Endothelial cell of umbilical vein (primary cell): ENCODE results near the gene MESP1. TPM values are rescaled to one million over a fixed set of nuclear protein-coding genes. Genes with fewer than 3 reads are reported as not detected.

Experiments
- BruUV-seq: library from RNA; stranded (reverse); fragments of 400-500 nt; replicated peaks from 2 replicates; lab custom pipeline; 2021; lab: Mats Ljungman, UMichigan
- CTCF ChIA-PET: fragments of 300-600, 350-600 bp; sonication (Branson Sonifier 250); formaldehyde crosslinking; loops from one replicate; lab custom pipeline; 2021; ENCODE audit warnings: antibody characterized with exemption, inconsistent platforms; lab: Charles Lee
- POLR2A ChIA-PET: fragments of 300-600, 350-600 bp; sonication (Branson Sonifier 250); formaldehyde crosslinking; loops from one replicate; lab custom pipeline; 2021; ENCODE audit warnings: antibody characterized with exemption, inconsistent platforms; lab: Charles Lee
- DNase-seq: peaks from one replicate; pipeline ENCODE4 v3.0.0-alpha.2; 2011; ENCODE audit warnings: low read depth, low spot score
- FAIRE-seq: peaks from 2 replicates; lab custom pipeline; 2011; peaks lifted over from hg19 to GRCh38; lab: Jason Lieb, UNC
- H2AFZ ChIP-seq: 2 replicates; pipeline ENCODE4 v1.6.0; 2012; ENCODE audit warnings: low read depth, low read length, control low read depth, inconsistent platforms
- H3K27ac ChIP-seq: 2 replicates; pipeline ENCODE4 v1.5.1; 2011; ENCODE audit warnings: low read depth, mild to moderate bottlenecking, control low read depth, low read length, moderate library complexity; ENCODE audit not compliant: insufficient read depth
- H3K27me3 ChIP-seq, 2 experiments: 2 replicates each; pipeline versions ENCODE4 v1.6.0 to v1.6.1; 2011; ENCODE audit warnings: low read length in 2 of 2, mixed read lengths in 1 of 2; ENCODE audit not compliant: control insufficient read depth in 2 of 2, insufficient read depth in 2 of 2
- H3K36me3 ChIP-seq, 2 experiments: 2 replicates in 1 of 2; 3 replicates in 1 of 2; pipeline ENCODE4 v1.5.1; 2011; ENCODE audit warnings: low read length in 2 of 2, mild to moderate bottlenecking in 1 of 2, moderate library complexity in 1 of 2; ENCODE audit not compliant: control insufficient read depth in 2 of 2, insufficient read depth in 2 of 2; ENCODE audit errors: extremely low read depth in 1 of 2
- H3K4me1 ChIP-seq: 3 replicates; pipeline ENCODE4 v1.5.1; 2011; ENCODE audit warnings: mild to moderate bottlenecking, low read length; ENCODE audit not compliant: control insufficient read depth, insufficient read depth; ENCODE audit errors: extremely low read depth
- H3K4me2 ChIP-seq: 2 replicates; pipeline ENCODE4 v1.6.1; 2011; ENCODE audit warnings: low read length, control low read depth, mixed read lengths; ENCODE audit not compliant: insufficient read depth
- H3K4me3 ChIP-seq, 3 experiments: fragments of 200-600 bp in 1 of 3; sonication (generic), shearing (Covaris generic) in 1 of 3; replicated peaks in 1 of 3; 2 replicates each; pipeline ENCODE4 v1.5.1; 2011 to 2016; ENCODE audit warnings: control low read depth in 3 of 3, low read length in 3 of 3, mild to moderate bottlenecking in 2 of 3, inconsistent platforms in 1 of 3, low read depth in 1 of 3, moderate library complexity in 1 of 3; ENCODE audit not compliant: insufficient read depth in 1 of 3
- H3K79me2 ChIP-seq: 2 replicates; pipeline ENCODE4 v1.6.0; 2012; ENCODE audit warnings: low read length, inconsistent platforms; ENCODE audit not compliant: control insufficient read depth, insufficient read depth
- H3K9ac ChIP-seq: replicated peaks from 2 replicates; pipeline ENCODE3; 2011; ENCODE audit warnings: low read length, control low read depth; ENCODE audit not compliant: insufficient read depth; ENCODE audit errors: extremely low read depth
- H3K9me1 ChIP-seq: replicated peaks from 3 replicates; pipeline ENCODE4 v1.6.0; 2011; ENCODE audit warnings: mild to moderate bottlenecking, low read length; ENCODE audit not compliant: control insufficient read depth, insufficient read depth; ENCODE audit errors: extremely low read depth
- H3K9me3 ChIP-seq: replicated peaks from 2 replicates; pipeline ENCODE4 v1.5.1; 2012; ENCODE audit warnings: low read length, inconsistent platforms; ENCODE audit not compliant: control insufficient read depth, insufficient read depth
- H4K20me1 ChIP-seq: replicated peaks from 2 replicates; pipeline ENCODE3; 2011; ENCODE audit warnings: mild to moderate bottlenecking, low read length; ENCODE audit not compliant: control insufficient read depth, insufficient read depth; ENCODE audit errors: extremely low read depth
- CTCF ChIP-seq, 2 donors: IDR thresholded peaks; 1 replicate in 1 of 2; 2 replicates in 1 of 2; pipeline ENCODE4 v1.5.1; 2011; ENCODE audit warnings: low read length in 2 of 2, mild to moderate bottlenecking in 2 of 2, moderate library complexity in 2 of 2, control low read depth in 1 of 2, inconsistent platforms in 1 of 2, low read depth in 1 of 2; ENCODE audit not compliant: insufficient read depth in 1 of 2; ENCODE audit errors: extremely low read depth in 1 of 2
- EZH2 ChIP-seq: IDR thresholded peaks from 2 replicates; pipeline ENCODE4 v1.6.1; 2012; ENCODE audit warnings: borderline replicate concordance, low read depth, mild to moderate bottlenecking, moderate library complexity, low read length, inconsistent platforms; ENCODE audit not compliant: severe bottlenecking
- FOS ChIP-seq: IDR thresholded peaks from 2 replicates; pipeline ENCODE4 v1.6.1; 2011; ENCODE audit warnings: mild to moderate bottlenecking, low read length, moderate library complexity, borderline replicate concordance; ENCODE audit not compliant: insufficient read depth
- MAX ChIP-seq: IDR thresholded peaks from 2 replicates; pipeline ENCODE4 v1.6.1; 2011; ENCODE audit not compliant: insufficient read depth, insufficient read length
- POLR2A ChIP-seq: IDR thresholded peaks from 2 replicates; pipeline ENCODE4 v1.6.1; 2012; ENCODE audit warnings: low read depth, mild to moderate bottlenecking, control low read depth, low read length
- dilution Hi-C: fragments of 300-500 bp; cut with MboI; formaldehyde crosslinking; loops from one replicate; pipeline ENCODE4 v1.15.0; 2019; ENCODE audit warnings: low sequenced_read_pairs; ENCODE audit not compliant: extremely low pct_ligation_motif_present
- intact Hi-C: fragments of 100-400 bp; cut with micrococcal nuclease; formaldehyde crosslinking; loops from one replicate; pipeline ENCODE4 v1.10.0; 2022
- polyA plus RNA-seq, 4 experiments: library from polyadenylated mRNA; depleted of rRNA in 3 of 4; stranded (reverse) in 3 of 4; unstranded in 1 of 4; fragments of >200 nt; gene quantifications; 2 replicates each; pipeline versions ENCODE4 v1.2.1 to v1.2.3, GENCODE V29; 2011 to 2012; ENCODE audit warnings: missing spikeins in 1 of 4
- total RNA-seq: library from RNA; stranded (reverse); gene quantifications from 2 replicates; pipeline ENCODE4 v1.2.3, GENCODE V29; 2021

The MESP1 gene
- total and polyA plus RNA-seq, 2 donors (not counting 3 experiments of a cell fraction or from before 2014, with no cell fraction given) = 0.68 to 1.7 TPM

GRCh38 chr15:89746386-89746780, 4.7 kb downstream of the MESP1 start:
- Histone ChIP-seq H2AFZ (no peak overlapping the region), H3K79me2 (no peaks in the 10 kb centered on the region), H3K4me2 (no peak overlapping the region), H3K36me3 (no peaks in the 10 kb centered on the region), H4K20me1 (no peaks in the 10 kb centered on the region), H3K9ac (no peak overlapping the region), H3K9me1 (no peaks in the 10 kb centered on the region), H3K27ac (no peak overlapping the region), H3K4me3 (no peak overlapping the region), H3K27me3 (peaks cover 3 to 12% of the 10 kb centered on the region in 2 experiments), H3K9me3 (no peaks in the 10 kb centered on the region), H3K4me1 (peaks cover 6% of the 10 kb centered on the region)
- FAIRE-seq (no peak), DNase-seq (no peak)
- CTCF ChIA-PET = interaction anchor here (0.6 to 4.6 kb wide), 2 partner anchors 129 to 142 kb away, joined by 3 to 29 read pairs; no protein-coding TSS in a partner anchor
- TF ChIP-seq CTCF (IDR thresholded peaks at IDR 0.05; ENCODE audit: extremely low read depth in 1 of 2, insufficient read depth in 1 of 2, low read depth in 1 of 2, low read length in 2 of 2) (no peak), FOS (no peak), MAX (no peak), EZH2 (no peak)
- POLR2A ChIA-PET = no interaction called here
- BruUV-seq = no TSS peak
- intact Hi-C loops = no loop called here
- dilution Hi-C loops = no loop called here

GRCh38 chr15:89745768-89746167, 5.3 kb downstream of the MESP1 start:
- Histone ChIP-seq H3K4me2 (no peak overlapping the region), H3K36me3 (no peaks in the 10 kb centered on the region), H3K4me3 (no peak overlapping the region), H3K27ac (no peak overlapping the region), H3K9me1 (no peaks in the 10 kb centered on the region), H3K27me3 (peaks cover 3 to 12% of the 10 kb centered on the region in 2 experiments), H3K79me2 (no peaks in the 10 kb centered on the region), H3K9ac (no peak overlapping the region), H4K20me1 (no peaks in the 10 kb centered on the region), H3K4me1 (peaks cover 4% of the 10 kb centered on the region), H2AFZ (no peak overlapping the region), H3K9me3 (no peaks in the 10 kb centered on the region)
- no peak for TF ChIP-seq POLR2A
- ChIA-PET POLR2A (no interaction called here), CTCF (no interaction called here)
- intact Hi-C loops (no loop called here), dilution Hi-C loops (no loop called here)
- FAIRE-seq (no peak), DNase-seq (no peak)
- BruUV-seq = no TSS peak
